Left lung (tissue), 10 donors: ENCODE measurements around the gene TTBK1. TPM values are rescaled to one million over a fixed set of nuclear protein-coding genes. Genes with fewer than 3 reads are reported as not detected.

ENCODE experiments used
- ATAC-seq: fragments of 200-7000 bp; cut with Tn5 transposase; one replicate; pipeline ENCODE4 v1.9.1; 2020; ENCODE audit warnings: moderate library complexity
- DNase-seq, 4 donors: peaks; one replicate each; pipeline ENCODE4 v3.0.0-alpha.2; 2013 to 2020
- H3K27ac ChIP-seq, 2 donors: fragments of 200-600 bp; sonication (generic) in 1 of 2; one replicate each; pipeline versions ENCODE4 v1.5.0 to v1.8.0; 2020 to 2021
- H3K27me3 ChIP-seq, 2 donors: fragments of 200-600 bp; sonication (generic) in 1 of 2; one replicate each; pipeline versions ENCODE4 v1.5.0 to v1.8.0; 2020 to 2021
- H3K36me3 ChIP-seq, 2 donors: fragments of 200-600 bp; sonication (generic) in 1 of 2; one replicate each; pipeline versions ENCODE4 v1.5.0 to v1.8.0; 2020 to 2021
- H3K4me1 ChIP-seq, 2 donors: fragments of 200-600 bp; one replicate each; pipeline ENCODE4 v1.8.0; 2021
- H3K4me3 ChIP-seq, 2 donors: fragments of 200-600 bp; sonication (generic) in 1 of 2; one replicate each; pipeline versions ENCODE4 v1.5.0 to v1.8.0; 2020 to 2021; ENCODE audit warnings: mild to moderate bottlenecking in 1 of 2
- H3K9me3 ChIP-seq, 2 donors: fragments of 200-600 bp; sonication (generic) in 1 of 2; one replicate each; pipeline versions ENCODE4 v1.5.0 to v1.8.0; 2020 to 2021
- intact Hi-C, 2 donors: fragments of 100-400 bp; cut with DNase I; formaldehyde crosslinking; loops; one replicate each; pipeline versions ENCODE4 v1.11.2 to v1.14.2; 2022
- polyA plus RNA-seq, 6 donors: library from polyadenylated mRNA; unstranded; fragments of 120-200 nt; gene quantifications; one replicate each; pipeline ENCODE4 v1.2.1, GENCODE V29; 2013; ENCODE audit not compliant: insufficient read length in 6 of 6
- total RNA-seq, 2 donors: library from RNA; stranded (reverse); fragmentation: NEBNext Ultra II Directional; extraction: Animal tissue kit (Norgen Biotek cat#: 25700); gene quantifications; one replicate each; pipeline ENCODE4 v1.2.1, GENCODE V29; 2021
- TF ChIP-seq, protein P1 (sequence below), 2 donors: fragments of 200-600 bp; sonication (generic) in 1 of 2; IDR thresholded peaks; one replicate each; pipeline versions ENCODE4 v1.5.0 to v1.8.0; 2021; ENCODE audit warnings: antibody characterized with exemption in 2 of 2
- donor health status: DM: no; HTN: yes; CAD: no.
- donor health status: DM: no; HTN: no; CAD: no.

The TTBK1 gene
- total and polyA plus RNA-seq, 8 donors = 0.08 to 0.94 (median 0.62) TPM

DNA sequence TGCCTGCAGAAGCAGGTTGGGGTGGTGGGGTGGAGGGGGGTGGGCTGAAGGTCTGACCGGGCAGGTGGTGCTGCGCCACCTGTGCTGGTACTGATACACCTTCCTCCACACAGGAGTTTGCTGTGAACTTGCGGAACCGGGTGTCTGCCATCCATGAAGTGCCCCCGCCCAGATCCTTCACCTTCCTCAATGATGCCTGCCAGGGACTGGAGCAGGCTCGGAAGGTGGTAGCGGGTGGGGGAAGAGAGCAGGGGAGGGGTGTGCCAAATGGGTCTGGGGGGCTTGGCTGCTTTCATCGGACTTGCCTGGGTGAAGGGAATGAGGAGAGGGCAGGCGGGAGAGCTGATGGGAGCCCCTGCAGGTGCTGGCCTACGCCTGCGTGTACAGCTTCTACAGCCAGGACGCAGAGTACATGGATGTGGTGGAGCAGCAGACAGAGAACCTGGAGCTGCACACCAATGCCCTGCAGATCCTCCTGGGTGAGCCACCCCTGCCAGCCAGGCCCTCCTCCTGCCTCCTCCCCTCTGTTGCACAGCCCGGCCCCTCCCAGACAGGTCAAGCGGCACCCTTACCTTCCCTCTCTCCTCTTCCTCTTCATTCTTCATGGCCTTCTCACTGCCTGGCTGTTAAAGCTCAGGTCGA, 20.7 kb upstream of the TTBK1 start:
- H3K4me1 ChIP-seq = peaks cover 0 to 14% of the 10 kb centered on the region in 2 donors
- TF ChIP-seq, protein P1, sequence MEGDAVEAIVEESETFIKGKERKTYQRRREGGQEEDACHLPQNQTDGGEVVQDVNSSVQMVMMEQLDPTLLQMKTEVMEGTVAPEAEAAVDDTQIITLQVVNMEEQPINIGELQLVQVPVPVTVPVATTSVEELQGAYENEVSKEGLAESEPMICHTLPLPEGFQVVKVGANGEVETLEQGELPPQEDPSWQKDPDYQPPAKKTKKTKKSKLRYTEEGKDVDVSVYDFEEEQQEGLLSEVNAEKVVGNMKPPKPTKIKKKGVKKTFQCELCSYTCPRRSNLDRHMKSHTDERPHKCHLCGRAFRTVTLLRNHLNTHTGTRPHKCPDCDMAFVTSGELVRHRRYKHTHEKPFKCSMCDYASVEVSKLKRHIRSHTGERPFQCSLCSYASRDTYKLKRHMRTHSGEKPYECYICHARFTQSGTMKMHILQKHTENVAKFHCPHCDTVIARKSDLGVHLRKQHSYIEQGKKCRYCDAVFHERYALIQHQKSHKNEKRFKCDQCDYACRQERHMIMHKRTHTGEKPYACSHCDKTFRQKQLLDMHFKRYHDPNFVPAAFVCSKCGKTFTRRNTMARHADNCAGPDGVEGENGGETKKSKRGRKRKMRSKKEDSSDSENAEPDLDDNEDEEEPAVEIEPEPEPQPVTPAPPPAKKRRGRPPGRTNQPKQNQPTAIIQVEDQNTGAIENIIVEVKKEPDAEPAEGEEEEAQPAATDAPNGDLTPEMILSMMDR (IDR thresholded peaks at IDR 0.05) = no peak
- no peaks in the 10 kb centered on the region for H3K9me3 ChIP-seq
- H3K4me3 ChIP-seq = no peak overlapping the region
- ATAC-seq (no peak), DNase-seq (no peak)
- no peak overlapping the region for H3K27ac ChIP-seq
- intact Hi-C loops = no loop called here
- peaks cover 0 to 69% of the 10 kb centered on the region in 2 donors for H3K36me3 ChIP-seq
- no peaks in the 10 kb centered on the region for H3K27me3 ChIP-seq

DNA sequence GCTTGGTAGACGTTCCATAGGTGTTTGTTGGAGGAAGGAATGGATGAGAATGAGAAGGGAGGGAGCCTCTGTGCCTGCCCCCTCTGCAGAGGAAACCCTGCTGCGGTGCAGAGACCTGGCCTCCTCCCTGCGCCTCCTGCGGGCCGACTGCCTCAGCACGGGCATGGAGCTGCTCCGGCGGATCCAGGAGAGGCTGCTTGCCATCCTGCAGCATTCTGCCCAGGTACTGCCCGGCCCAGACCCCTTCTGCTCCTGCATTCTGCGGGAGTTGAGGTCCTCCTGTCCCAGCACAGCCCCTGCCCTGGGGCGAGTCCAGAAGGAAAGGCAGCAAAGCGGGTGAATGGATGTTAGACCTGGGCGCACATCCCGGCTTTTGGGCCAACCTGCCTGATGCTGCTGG, 20.1 kb upstream of the TTBK1 start:
- intact Hi-C loops = no loop called here
- H3K4me3 ChIP-seq = no peak overlapping the region
- ATAC-seq (no peak), DNase-seq (no peak)
- H3K9me3 ChIP-seq = no peaks in the 10 kb centered on the region
- H3K27me3 ChIP-seq = no peaks in the 10 kb centered on the region
- TF ChIP-seq, protein P1 (IDR thresholded peaks at IDR 0.05) = no peak
- H3K36me3 ChIP-seq = peaks cover 0 to 62% of the 10 kb centered on the region in 2 donors
- H3K4me1 ChIP-seq = peaks cover 0 to 17% of the 10 kb centered on the region in 2 donors
- H3K27ac ChIP-seq = no peak overlapping the region

DNA sequence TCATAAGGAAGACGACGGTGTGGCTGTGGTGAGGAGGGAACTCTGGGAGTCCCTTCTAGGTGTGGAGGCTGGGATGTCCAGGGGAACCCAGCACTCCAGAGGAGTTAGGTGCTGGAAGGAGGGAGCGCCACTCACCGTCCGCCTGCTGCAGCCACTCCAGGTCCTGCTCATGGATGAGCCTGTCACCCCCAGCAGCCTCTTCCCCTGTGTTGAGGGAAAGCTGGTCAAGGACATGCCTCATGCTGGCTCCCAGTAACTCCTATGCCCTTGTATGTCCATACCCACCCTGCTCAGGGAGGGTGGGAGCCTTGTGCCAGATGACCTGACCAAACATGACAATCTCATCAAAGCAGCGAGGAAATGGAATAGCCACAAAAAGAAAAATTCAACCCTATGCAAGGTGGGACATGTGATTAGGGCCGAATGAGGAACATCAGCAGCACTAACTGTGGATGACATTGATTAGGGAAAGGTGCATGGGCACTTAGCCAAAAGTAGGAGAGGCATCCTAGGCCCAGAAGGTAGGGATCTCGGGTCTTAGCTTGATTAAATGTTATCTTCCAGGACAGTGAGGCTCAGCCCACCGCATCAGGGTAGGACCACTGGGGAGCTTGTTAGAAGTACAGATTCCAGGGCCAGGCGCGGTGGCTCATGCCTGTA, 17.0 kb upstream of the TTBK1 start:
- H3K4me3 ChIP-seq = no peak overlapping the region
- H3K4me1 ChIP-seq = peaks cover 0 to 29% of the 10 kb centered on the region in 2 donors
- H3K27ac ChIP-seq = no peak overlapping the region
- H3K9me3 ChIP-seq = no peaks in the 10 kb centered on the region
- TF ChIP-seq, protein P1 (IDR thresholded peaks at IDR 0.05) = no peak
- no peak for ATAC-seq
- no peak for DNase-seq
- peaks cover 0 to 42% of the 10 kb centered on the region in 2 donors for H3K36me3 ChIP-seq
- no peaks in the 10 kb centered on the region for H3K27me3 ChIP-seq
- intact Hi-C loops = no loop called here

DNA sequence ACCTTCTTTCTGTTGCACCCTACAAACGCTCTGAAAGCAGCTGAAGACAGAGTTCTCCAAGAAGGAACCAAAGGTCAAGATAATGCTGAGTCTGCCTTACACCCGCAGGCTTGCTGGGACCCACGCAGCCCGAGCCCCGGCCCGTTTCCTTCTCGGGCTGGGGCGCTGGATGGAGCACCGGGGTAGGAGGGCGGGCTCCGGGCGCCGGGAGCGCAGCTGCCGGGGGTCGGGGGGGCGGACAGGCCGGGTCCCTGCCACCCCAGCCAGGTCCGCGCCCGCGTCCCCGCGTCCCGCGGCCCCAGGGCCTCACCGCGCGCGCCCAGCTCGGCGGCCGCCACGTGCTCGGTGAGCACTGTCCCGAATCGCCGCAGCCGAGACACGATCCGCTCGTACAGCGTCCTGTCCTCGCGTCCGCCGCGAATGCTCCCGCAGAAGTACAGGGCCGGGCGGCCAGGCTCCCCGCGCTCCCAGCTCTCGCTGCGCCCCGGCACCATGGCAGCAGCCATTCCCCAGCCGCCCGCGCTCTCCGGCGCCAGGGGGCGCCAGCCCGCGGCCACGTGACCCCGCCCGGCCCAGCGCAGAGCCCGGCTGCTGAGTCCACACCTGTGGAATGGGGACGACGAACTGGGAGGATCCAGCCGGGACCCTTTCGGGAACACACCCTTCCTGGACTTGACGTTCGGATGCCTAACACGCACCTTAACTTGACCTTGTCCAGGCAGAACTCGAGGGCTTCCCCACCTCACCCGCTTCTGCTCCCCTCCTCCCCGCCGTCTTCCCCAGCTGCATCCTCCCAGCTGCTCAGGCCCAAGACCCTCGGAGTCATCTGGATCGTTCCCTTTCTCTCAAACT, 14.1 kb upstream of the TTBK1 start, which contains the start of gene DNPH1:
Gene DNPH1 (minus strand): TSS at position 531 of the 852 bp plus-strand sequence. CDS start 25 bp downstream, at position 506.
- TF ChIP-seq, protein P1 (IDR thresholded peaks at IDR 0.05) = peak; percentile 95

More for the DNA sequence above, 14.1 kb upstream of the TTBK1 start, which contains the start of gene DNPH1:
- Histone ChIP-seq H3K4me3 (peak within 1 kb of the TSS; percentile 47 to 56), H3K36me3 (peaks cover 0 to 14% of the 10 kb centered on the region in 2 donors), H3K4me1 (peaks cover 0 to 23% of the 10 kb centered on the region in 2 donors), H3K9me3 (no peaks in the 10 kb centered on the region), H3K27me3 (no peaks in the 10 kb centered on the region), H3K27ac (peak within 1 kb of the TSS in 1 of 2 donors; percentile 78)
- DNase-seq (peak; percentile 72 to 96 (median 78)), ATAC-seq (peak; percentile 98)
- intact Hi-C loops = no loop called here
